Ovary (tissue), 3 donors: Measurements from ENCODE around the gene OR8G1.

Experiments
- CTCF ChIP-seq, 3 donors: fragments of 450-650 bp in 2 of 3; fragments of 200-600 bp in 1 of 3; IDR thresholded peaks; one replicate each; pipeline versions ENCODE4 v1.5.1 to v1.8.0; 2016 to 2022; ENCODE audit warnings: antibody characterized with exemption in 3 of 3, mild to moderate bottlenecking in 1 of 3
- POLR2A ChIP-seq: fragments of 450-650 bp; IDR thresholded peaks from one replicate; pipeline ENCODE4 v1.6.1; 2017; ENCODE audit warnings: antibody characterized with exemption, mild to moderate bottlenecking, moderate library complexity
- donor health status: DM: no; HTN: no; CAD: no.

GRCh38 chr11:124207102-124207792 is 33.6 kb upstream of the OR8G1 start:
- TF ChIP-seq CTCF (IDR thresholded peaks at IDR 0.05) (no peak), POLR2A (no peak)
